Measurements from ENCODE around the gene SAP30BP. TPM values are rescaled to one million over a fixed set of nuclear protein-coding genes. Genes with fewer than 3 reads are reported as not detected.

The SAP30BP gene
- total and polyA plus RNA-seq, 2 of the 13 experiments (the other 11 are each of a cell fraction or from before 2014, with no cell fraction given), result 67.7 to 99.4 TPM

- TF ChIP-seq, protein P1, sequence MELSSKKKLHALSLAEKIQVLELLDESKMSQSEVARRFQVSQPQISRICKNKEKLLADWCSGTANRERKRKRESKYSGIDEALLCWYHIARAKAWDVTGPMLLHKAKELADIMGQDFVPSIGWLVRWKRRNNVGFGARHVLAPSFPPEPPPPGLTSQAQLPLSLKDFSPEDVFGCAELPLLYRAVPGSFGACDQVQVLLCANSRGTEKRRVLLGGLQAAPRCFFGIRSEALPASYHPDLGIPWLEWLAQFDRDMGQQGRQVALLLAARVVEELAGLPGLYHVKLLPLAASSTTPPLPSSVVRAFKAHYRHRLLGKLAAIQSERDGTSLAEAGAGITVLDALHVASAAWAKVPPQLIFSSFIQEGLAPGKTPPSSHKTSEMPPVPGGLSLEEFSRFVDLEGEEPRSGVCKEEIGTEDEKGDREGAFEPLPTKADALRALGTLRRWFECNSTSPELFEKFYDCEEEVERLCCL (CRISPR knock-in tag; IDR thresholded peaks at IDR 0.05; ENCODE audit: borderline replicate concordance), result 0 out of 2 replicates have a peak, but pooled peaks have one; percentile 22
- no peak for TF ChIP-seq MLX (CRISPR knock-in tag; IDR thresholded peaks at IDR 0.05)
- TF ChIP-seq RXRA (CRISPR knock-in tag; IDR thresholded peaks at IDR 0.05), result peak; percentile 4; the same call in 1 of the 2 replicates
- peak; percentile 37 for TF ChIP-seq TEAD3 (CRISPR knock-in tag; optimal IDR thresholded peaks at IDR 0.05; ENCODE audit: borderline replicate concordance)
- TF ChIP-seq ZNF160 (CRISPR knock-in tag; IDR thresholded peaks at IDR 0.05), result 0 out of 2 replicates have a peak, but pooled peaks have one; percentile 37
- no peak for TF ChIP-seq HNRNPL (IDR thresholded peaks at IDR 0.05; ENCODE audit: low read depth, low read length)
- peak in 1 of 2 experiments; percentile 20; a peak in 1 of 4 replicates for TF ChIP-seq KLF16 (CRISPR knock-in tag; IDR thresholded peaks at IDR 0.05)
- no peak for TF ChIP-seq SOX13 (IDR thresholded peaks at IDR 0.05)
- no peak for TF ChIP-seq SOX13 (CRISPR knock-in tag; conservative IDR thresholded peaks at IDR 0.05 in 1 of 2, IDR thresholded peaks at IDR 0.05 in 1 of 2)
- 0 out of 2 replicates have a peak, but pooled peaks have one; percentile 22 for TF ChIP-seq NFKB2 (CRISPR knock-in tag; IDR thresholded peaks at IDR 0.05; ENCODE audit: borderline replicate concordance)
- no peak for TF ChIP-seq TBP (CRISPR knock-in tag; IDR thresholded peaks at IDR 0.05)
- no peak for TF ChIP-seq ARHGAP35 (CRISPR knock-in tag; IDR thresholded peaks at IDR 0.05; ENCODE audit: borderline replicate concordance)
- TF ChIP-seq SAP130 (CRISPR knock-in tag; IDR thresholded peaks at IDR 0.05; ENCODE audit: low read depth), result peak; percentile 98
- TF ChIP-seq MEIS2 (CRISPR knock-in tag; IDR thresholded peaks at IDR 0.05), result peak; percentile 61; the same call in 1 of the 2 replicates
- TF ChIP-seq RBFOX2 (IDR thresholded peaks at IDR 0.05; ENCODE audit: low read depth, low read length), result no peak
- TF ChIP-seq ZNF143 (CRISPR knock-in tag; IDR thresholded peaks at IDR 0.05), result no peak
- no peak for TF ChIP-seq ZNF773 (CRISPR knock-in tag; IDR thresholded peaks at IDR 0.05; ENCODE audit: borderline replicate concordance)
- TF ChIP-seq MBD4 (IDR thresholded peaks at IDR 0.05; ENCODE audit: borderline replicate concordance, low read length), result no peak
- no peak for TF ChIP-seq HNRNPUL1 (IDR thresholded peaks at IDR 0.05; ENCODE audit: low read depth, low read length)
- TF ChIP-seq MEF2D (CRISPR knock-in tag; IDR thresholded peaks at IDR 0.05), result no peak; the same call in none of the 2 replicates
- TF ChIP-seq HES4 (CRISPR knock-in tag; IDR thresholded peaks at IDR 0.05; ENCODE audit: borderline replicate concordance), result no peak
- peak; percentile 55; the same call in 1 of the 2 replicates for TF ChIP-seq ZNF580 (CRISPR knock-in tag; IDR thresholded peaks at IDR 0.05; ENCODE audit: borderline replicate concordance, low read depth)
- TF ChIP-seq TRAFD1 (CRISPR knock-in tag; IDR thresholded peaks at IDR 0.05; ENCODE audit: borderline replicate concordance), result 0 out of 2 replicates have a peak, but pooled peaks have one; percentile 94
- peak; percentile 50 for TF ChIP-seq RXRB (CRISPR knock-in tag; IDR thresholded peaks at IDR 0.05; ENCODE audit: borderline replicate concordance)
- TF ChIP-seq RBM39 (IDR thresholded peaks at IDR 0.05; ENCODE audit: low read depth, low read length, poor library complexity, severe bottlenecking), result no peak
- peak; percentile 96 for TF ChIP-seq XRCC5 (optimal IDR thresholded peaks at IDR 0.05; ENCODE audit: low read length)
Measured at GRCh38 chr17:75633486-75634375, 33.4 kb upstream of the SAP30BP start (continued).
